Liver (tissue), 3 donors: Measurements from ENCODE around the gene CDH23.

Source experiments
- CTCF ChIP-seq: fragments of 150-350 bp; IDR thresholded peaks from 2 replicates; pipeline ENCODE4 v1.5.1; 2017; ENCODE audit warnings: improper control_type of control experiment, low read depth, low read length; ENCODE audit not compliant: missing input control
- JUND ChIP-seq, 2 donors: IDR thresholded peaks; 2 replicates each; pipeline ENCODE4 v1.6.1; 2016; ENCODE audit warnings: antibody characterized with exemption in 2 of 2
- SP1 ChIP-seq: IDR thresholded peaks from 2 replicates; pipeline ENCODE4 v1.6.1; 2018; ENCODE audit warnings: antibody characterized with exemption, mild to moderate bottlenecking
- donor health status: healthy.
- donor health status: healthy.

- no peak for TF ChIP-seq SP1
- TF ChIP-seq CTCF = no peak
- TF ChIP-seq JUND (IDR thresholded peaks at IDR 0.05) = no peak
Measured at GRCh38 chr10:71471957-71472365, 75.2 kb downstream of the CDH23 start.
